Breast epithelium (tissue), 3 donors: ENCODE results near the gene MAN1C1.

Source experiments
- POLR2A ChIP-seq: fragments of 450-650 bp; IDR thresholded peaks from one replicate; pipeline ENCODE4 v1.6.1; 2016; ENCODE audit warnings: antibody characterized with exemption, mild to moderate bottlenecking, moderate library complexity
- POLR2AphosphoS5 ChIP-seq, 3 donors: sonication (generic); formaldehyde crosslinking; IDR thresholded peaks; one replicate each; pipeline ENCODE4 v1.6.1; 2017; ENCODE audit warnings: antibody characterized with exemption in 3 of 3
- TF ChIP-seq, protein P1 (sequence below), 3 donors: fragments of 450-650 bp; IDR thresholded peaks; one replicate each; pipeline ENCODE4 v1.5.1; 2016 to 2017; ENCODE audit warnings: antibody characterized with exemption in 3 of 3, mild to moderate bottlenecking in 3 of 3, moderate library complexity in 3 of 3

DNA sequence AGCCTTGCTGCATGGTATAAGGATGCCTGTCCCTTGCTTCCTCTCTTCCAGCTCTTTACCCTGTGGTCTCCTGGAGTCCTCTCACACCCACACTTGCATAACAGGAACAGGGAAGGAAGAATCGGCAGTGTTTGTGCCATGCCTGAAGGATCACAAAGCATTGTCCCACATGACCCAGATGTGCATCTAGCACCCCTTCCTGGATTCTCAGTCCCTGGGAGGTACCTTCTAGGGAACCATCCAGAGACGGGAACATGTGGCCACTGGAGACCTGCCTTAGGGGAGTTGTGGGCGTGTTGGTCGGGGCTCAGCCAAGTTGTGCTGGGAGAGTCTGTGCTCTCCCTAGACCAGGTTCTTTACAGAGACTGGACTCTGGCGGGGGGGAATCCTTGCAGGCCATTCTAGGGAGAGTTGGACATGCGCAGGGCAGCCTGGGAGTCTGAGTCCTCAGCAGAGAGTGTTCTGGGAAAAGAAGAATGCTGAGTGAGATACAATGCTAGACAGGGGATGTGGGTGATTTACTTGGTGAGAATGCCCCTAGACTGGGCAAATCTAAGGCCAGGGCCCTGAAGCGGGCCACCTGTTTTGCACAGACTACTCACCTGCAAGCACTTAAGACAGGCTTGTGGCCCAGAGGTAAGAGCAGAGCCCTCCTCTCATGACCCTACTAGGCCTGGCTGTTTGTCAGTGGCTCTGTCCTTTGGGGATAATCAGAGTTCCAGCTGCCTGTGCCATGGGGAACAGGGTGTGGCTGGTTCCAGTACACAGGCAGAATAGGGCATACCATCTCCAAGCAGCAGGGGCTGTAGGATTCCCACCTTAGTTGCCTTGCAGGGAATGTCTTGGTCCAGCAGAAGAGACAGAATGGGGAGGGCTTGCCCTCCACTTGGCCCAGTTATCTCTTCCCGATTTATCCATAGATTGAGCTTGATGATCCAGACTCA is 89.8 kb downstream of the MAN1C1 start:
- TF ChIP-seq, protein P1, sequence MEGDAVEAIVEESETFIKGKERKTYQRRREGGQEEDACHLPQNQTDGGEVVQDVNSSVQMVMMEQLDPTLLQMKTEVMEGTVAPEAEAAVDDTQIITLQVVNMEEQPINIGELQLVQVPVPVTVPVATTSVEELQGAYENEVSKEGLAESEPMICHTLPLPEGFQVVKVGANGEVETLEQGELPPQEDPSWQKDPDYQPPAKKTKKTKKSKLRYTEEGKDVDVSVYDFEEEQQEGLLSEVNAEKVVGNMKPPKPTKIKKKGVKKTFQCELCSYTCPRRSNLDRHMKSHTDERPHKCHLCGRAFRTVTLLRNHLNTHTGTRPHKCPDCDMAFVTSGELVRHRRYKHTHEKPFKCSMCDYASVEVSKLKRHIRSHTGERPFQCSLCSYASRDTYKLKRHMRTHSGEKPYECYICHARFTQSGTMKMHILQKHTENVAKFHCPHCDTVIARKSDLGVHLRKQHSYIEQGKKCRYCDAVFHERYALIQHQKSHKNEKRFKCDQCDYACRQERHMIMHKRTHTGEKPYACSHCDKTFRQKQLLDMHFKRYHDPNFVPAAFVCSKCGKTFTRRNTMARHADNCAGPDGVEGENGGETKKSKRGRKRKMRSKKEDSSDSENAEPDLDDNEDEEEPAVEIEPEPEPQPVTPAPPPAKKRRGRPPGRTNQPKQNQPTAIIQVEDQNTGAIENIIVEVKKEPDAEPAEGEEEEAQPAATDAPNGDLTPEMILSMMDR (IDR thresholded peaks at IDR 0.05), result no peak
- TF ChIP-seq POLR2A, result no peak
- TF ChIP-seq POLR2AphosphoS5 (IDR thresholded peaks at IDR 0.05), result no peak
